Adrenal gland (tissue), 5 donors: Measurements from ENCODE around the gene CTPS2.

Source experiments
- POLR2A ChIP-seq, 2 donors: fragments of 450-650 bp; IDR thresholded peaks; one replicate each; pipeline ENCODE4 v1.6.1; 2017; ENCODE audit warnings: antibody characterized with exemption in 2 of 2, mild to moderate bottlenecking in 2 of 2, moderate library complexity in 1 of 2
- TF ChIP-seq, protein P1 (sequence below), 6 experiments: fragments of 450-650 bp in 4 of 6; fragments of 200-600 bp in 2 of 6; sonication (generic) in 1 of 6; IDR thresholded peaks; 1 replicate in 5 of 6; 2 replicates in 1 of 6; pipeline versions ENCODE4 v1.5.1 to v1.8.0; 2016 to 2021; ENCODE audit warnings: antibody characterized with exemption in 6 of 6, mild to moderate bottlenecking in 2 of 6, moderate library complexity in 1 of 6
- donor health status: DM: no; HTN: no; CAD: no.

DNA sequence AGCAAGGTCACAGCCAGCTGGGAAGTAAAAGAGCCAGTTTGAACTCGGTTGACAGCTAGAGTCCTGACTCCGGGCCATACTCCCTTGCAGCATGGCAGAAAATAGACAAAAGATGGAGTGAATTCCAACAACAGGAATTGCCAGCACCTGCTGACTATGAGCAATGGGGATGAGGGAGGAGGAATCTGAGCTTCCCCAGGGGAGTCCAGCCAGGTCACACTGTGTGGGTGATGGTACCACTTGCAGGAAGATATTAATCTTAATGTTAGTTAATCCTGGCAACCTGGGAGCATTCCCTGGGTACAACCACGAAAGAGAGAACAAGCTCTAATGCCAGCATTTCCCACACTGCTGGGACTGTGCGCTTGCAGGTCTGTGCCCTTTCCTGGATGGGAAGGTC is 110.6 kb downstream of the CTPS2 start:
- TF ChIP-seq, protein P1, sequence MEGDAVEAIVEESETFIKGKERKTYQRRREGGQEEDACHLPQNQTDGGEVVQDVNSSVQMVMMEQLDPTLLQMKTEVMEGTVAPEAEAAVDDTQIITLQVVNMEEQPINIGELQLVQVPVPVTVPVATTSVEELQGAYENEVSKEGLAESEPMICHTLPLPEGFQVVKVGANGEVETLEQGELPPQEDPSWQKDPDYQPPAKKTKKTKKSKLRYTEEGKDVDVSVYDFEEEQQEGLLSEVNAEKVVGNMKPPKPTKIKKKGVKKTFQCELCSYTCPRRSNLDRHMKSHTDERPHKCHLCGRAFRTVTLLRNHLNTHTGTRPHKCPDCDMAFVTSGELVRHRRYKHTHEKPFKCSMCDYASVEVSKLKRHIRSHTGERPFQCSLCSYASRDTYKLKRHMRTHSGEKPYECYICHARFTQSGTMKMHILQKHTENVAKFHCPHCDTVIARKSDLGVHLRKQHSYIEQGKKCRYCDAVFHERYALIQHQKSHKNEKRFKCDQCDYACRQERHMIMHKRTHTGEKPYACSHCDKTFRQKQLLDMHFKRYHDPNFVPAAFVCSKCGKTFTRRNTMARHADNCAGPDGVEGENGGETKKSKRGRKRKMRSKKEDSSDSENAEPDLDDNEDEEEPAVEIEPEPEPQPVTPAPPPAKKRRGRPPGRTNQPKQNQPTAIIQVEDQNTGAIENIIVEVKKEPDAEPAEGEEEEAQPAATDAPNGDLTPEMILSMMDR (IDR thresholded peaks at IDR 0.05), result no peak
- no peak for TF ChIP-seq POLR2A (IDR thresholded peaks at IDR 0.05)
